HG03354 (cell line): ENCODE measurements around the gene HECW1.
"Not testable (repeated sequence)": the region's sequence is repeated elsewhere in the genome, so short reads cannot be mapped to it uniquely, and the experiment has no call there.

Experiments
- ATAC-seq: cut with Tn5 transposase; IDR thresholded peaks from one replicate; pipeline ENCODE4 v1.9.1; 2021; ENCODE audit warnings: mild to moderate bottlenecking; ENCODE audit not compliant: unreplicated experiment, poor library complexity, severe bottlenecking

Gene HECW1

DNA sequence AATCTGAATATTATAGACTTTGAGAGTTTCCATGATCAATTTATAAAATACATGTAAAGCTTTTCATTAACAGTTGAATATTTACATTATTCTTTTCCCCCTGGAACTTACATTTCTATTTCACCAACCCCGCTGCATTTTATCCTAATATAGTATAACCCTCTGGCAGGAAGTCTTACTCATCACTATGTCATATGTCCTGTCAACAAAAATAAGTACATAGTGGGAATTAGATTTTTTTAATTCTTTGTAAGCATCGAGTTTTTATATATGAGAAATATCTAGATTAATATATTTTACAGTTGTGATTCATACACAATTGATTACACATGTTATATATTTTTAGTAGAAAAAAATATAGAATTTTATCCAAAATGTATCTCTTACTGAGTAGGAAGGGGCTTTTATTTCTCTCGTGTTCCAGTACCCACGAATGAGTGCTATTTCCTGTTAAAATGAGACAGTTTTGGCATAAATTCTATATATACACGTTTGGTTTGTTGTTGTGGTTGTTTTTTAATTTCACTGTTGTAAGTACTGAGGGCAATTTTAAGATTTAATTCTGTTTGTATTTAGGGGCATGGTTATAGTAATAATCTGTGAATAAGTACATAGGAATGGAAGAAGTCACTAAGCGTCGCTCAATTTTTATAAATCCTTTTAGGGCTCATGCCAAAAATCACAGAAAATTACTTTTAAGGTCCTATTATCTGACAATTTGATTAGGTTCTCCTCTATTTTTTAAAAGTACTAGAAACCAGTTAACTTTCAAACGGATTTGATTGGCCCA is 87.1 kb downstream of the HECW1 start:
- no peak for ATAC-seq

DNA sequence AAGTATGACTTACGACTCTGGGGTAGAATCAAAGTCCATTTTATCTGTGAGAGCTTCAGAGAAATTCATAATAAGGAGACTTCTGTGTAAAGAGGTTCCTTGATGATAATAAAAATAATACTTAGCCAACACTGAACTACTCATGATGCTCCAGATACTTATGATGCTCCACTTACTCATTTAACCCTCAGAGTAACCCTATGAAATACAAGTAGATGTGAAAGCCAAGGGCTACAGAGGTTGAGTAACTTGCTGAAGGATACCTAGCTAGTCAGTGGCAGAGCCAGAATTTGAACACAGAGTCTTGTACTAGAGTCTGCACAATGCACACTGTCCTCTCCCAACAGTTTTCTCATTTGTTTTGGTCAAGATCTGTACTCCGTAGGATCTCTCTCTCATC is 89.5 kb downstream of the HECW1 start:
- ATAC-seq, result no peak

DNA sequence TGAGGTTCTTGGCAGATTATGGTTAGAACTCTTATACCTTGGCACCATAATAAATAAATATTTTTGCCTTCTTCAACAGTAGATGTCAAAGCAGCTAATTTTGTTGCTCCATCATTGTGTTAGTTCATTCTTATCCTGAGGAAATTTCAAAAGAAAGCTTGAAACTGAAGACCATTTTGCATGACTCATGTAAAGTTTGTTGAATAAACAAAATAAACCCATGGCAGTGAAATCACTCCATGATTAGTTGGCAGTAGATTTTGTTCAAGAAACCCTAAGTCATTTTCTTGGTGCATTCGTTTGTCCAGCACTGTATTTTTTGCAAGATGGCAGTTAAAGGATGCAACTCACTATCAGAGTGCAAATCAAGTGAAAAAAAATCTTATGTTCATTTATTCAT is 91.6 kb downstream of the HECW1 start:
- ATAC-seq, result no peak

DNA sequence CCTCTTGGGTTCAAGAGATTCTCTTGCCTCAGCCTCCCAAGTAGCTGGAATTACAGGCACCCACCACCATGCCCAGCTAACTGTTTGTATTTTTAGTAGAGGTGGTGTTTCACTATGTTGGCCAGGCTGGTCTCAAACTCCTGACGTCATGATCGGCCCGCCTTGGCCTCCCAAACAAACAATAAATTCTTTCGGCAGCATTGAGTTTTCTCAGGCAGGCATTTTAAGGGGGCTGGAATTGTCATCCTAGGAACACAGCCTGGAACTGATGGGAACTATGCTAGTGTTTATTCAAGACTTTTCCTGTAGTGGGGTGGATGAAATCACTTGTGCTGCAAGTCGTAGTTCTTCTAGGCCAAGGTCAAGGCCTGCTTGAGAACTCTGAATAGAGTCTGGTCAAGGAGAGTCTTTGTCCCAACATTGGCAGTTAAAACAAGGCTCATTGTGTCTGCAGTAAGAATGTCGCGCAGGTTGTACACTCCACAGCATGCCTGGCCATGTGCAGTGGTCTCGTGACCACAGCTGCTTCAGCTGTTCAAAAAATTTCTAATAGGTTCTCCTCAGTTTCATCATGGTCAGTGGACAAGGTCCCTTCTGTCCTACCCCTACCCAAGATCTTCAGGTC is 92.8 kb downstream of the HECW1 start:
- ATAC-seq, result no peak

DNA sequence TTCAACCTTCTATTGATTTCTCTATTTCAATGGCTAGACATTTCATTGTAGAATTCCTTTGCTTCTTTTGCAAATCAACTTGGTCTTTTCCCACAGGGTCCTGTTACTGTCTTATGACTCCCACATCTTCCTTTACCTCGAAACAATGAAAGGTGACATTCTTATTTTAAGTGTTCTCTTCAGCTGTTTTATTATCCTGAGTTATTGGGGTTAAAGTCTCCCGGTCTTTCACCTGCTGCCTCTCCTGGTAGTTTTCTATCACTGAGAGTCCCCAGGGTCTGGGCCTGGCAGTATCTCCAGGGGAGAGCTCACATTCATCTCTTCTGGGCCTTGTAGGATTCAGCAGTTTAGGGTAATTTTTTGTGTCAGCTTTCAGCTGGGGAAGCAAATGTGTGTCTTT is 95.8 kb downstream of the HECW1 start:
- ATAC-seq, result no peak

DNA sequence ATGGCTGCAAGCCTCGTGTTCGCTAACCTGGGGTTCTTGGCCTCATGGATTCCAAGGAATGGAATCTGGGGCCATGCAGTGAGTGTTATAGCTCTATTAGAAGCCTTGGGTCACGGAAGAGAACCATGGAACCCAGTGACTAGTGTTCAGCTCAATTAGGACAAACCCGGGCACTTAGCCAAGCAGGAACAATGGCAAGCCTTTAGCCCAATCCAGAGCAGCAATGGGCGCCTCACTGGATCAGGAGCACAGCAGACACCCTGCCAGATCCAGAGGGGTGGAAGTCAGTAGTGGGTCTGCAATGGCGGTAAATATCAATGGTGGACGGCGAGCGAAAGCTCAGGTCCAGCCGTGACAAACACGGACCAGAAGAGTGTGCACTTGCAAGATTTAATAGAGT is 98.1 kb downstream of the HECW1 start:
- not testable (repeated sequence) for ATAC-seq

DNA sequence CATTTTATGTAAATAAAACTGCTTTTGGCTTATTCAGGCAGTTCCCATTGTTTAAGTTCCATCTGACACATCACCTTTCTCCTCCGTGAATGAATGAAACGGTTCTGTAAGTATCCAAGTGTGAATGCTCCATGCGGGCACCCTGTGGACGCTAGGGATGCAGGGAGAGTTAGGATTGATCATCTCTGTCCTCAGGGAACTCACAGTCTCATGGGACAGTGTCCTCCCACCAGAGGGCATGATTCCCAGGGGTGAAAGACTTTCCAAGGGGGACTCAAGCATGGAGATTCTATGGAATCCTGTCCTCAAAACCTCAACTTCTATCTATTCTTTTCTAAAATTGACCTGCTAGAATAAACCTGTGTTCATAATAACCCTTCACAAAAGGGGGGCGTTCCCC is 98.8 kb downstream of the HECW1 start:
- ATAC-seq, result no peak

DNA sequence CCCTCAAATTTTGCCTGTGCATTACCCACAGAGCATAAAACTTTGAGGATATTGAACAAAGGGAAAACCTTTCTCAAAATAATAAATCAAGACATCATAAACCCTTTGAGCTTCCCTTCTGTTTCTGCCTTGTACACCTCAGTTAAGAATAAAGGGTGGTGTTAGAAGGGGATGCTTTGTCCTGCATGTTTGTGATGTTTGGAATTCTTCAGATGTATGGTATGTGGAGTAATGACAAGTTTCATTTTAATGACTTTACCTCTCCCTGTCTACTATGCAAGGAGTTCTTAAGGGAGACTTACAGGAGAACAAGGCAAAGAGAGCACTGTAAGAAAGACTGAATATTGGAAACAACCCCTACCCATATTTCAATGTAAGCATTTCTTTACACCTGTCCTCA is 99.2 kb downstream of the HECW1 start:
- ATAC-seq, result no peak

DNA sequence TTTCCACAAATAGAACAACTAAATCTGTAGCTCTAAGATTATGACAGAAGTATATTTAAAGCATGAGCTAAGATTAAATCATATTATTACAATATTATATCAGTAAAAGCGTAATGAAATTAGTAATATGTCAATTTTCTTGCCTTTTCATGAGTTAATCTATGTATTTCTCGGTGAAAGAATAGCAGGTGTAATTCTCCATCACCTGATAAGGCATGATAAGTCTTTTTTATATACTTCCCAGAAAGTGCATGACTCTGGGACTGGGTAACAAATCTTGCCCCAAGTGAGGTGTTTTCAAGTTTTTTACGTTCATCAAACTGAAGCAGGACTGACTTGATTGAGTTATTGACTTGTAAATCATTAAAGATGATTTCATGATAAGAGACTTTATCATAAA is 100.5 kb downstream of the HECW1 start:
- ATAC-seq, result no peak

DNA sequence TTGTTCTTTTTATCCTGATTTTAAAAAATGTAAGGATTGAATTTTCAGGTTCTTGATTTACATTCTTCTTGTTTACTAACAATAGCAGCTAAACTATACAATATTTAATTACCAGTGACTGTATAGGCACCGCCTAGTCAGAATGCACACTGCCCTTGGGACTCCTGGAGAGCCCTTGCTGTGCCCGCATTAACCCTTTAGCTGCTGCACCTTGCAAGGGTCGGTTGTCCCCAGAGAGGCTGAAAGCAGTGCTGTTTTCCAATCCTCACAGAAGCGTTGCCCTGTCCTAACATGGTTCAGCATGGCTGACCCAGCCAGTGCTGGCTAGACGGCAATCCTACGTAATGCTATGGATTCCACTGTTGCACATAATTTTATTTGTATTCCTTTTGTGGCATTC is 102.6 kb downstream of the HECW1 start:
- no peak for ATAC-seq

DNA sequence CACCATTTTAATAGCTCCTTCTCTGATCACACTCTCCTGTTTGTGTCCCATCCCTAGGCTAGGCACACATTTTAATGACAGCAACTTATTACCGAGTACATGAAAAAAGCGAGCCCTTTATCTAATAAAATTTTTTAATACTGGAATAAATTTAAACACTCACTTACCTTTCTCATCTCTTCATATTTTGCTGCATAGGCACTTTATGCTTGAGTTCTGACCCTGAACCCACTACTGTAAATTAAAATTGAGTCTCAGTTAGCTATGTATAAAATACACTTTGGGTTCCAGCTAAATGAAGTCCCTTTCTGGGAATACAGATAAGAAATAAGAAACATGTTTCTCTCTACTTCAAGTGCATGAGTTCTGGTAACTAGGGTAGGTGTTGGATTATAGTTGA is 104.6 kb downstream of the HECW1 start:
- no peak for ATAC-seq

DNA sequence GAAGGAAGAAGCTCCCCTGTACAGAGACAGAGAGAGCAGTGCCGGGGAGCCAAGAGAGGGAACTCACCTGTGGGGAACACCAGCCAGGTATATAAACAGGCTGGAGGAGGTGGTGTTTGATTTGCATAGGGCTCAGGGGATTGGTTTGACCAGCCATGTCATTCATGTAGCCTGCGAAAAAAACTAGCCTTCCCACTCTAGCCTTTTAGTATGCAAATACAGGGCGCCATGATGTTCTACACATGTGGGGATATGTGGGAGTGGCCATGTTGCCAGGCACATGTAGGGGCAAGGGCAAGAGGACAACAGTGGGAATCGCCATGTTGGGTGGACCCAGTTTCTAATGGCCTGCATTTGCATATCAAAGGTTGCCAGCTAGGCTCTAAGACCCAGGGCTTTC is 106.5 kb downstream of the HECW1 start:
- not testable (repeated sequence) for ATAC-seq

DNA sequence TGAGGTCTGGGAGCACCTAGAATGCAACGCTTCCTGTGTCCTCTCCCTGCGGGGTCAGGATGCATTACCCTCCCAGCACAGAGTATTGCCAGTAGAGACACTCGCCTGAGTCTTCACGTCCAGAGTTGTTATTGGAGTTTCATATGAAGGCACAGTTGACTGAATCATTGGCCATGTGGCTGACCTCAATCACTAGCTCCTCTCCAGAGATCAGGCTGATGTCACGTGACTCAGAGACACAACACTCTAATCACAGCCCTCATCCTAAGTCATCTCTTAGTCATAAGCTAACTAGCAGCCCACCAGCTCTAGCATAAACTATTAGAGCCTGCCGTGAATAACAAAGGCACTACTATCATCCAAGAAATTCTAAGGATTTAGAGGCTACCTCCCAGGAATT is 107.8 kb downstream of the HECW1 start:
- ATAC-seq, result no peak

DNA sequence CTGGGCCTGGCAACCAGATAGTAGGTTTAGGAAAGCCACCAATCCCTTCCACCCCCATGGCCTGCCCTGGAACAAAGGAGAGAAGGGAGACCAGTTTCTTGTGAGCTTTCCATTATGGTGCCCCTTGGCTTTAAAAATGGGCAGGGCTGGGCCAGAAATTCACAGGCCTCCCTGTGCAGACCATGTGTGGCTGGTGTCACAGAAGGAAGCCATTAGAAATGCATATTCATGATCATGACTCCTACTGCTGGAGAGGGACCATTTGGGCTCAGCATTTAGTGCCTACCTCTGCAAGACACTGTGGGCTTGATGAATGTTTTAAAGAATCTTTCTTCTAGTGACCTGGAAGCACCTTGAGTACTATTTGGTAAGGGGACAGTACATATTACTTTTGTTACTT is 108.3 kb downstream of the HECW1 start:
- ATAC-seq, result no peak

DNA sequence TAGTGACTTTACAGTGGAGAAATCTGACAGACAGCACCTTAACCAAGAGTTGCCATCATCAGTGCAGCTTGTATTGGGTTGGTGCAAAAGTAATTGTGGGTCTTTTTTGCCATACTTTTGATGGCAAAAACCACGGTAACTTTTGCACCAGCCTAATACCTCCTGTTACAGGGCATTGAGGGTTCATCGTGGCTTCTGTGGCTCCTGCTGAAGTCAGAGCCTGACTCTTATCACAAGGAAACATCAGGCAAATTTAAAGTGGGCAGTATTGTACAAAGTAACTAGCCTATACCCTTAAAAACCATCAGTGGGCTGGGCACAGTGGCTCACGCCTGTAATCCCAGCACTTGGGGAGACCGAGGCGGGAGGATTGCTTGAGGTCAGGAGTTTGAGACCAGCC is 117.4 kb downstream of the HECW1 start:
- no peak for ATAC-seq

DNA sequence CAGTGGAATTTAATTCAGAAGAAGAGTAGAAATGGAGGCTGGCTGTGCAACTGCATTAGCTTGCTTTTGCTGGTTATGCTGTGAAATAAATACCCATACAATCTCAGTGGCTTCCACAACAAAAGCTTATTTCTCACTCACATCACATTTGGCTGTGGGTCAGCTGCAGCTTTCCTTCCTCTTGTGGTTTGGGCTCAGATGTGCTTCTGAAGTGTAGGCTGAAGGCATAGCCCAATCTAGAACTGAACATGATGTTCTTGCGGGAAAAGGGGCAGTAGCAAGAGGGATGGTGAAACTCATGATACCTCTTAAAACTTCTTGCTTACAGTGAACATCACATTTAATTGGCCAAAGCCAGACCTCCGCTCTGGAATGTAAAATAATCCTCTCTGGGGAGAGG is 119.9 kb downstream of the HECW1 start:
- no peak for ATAC-seq

DNA sequence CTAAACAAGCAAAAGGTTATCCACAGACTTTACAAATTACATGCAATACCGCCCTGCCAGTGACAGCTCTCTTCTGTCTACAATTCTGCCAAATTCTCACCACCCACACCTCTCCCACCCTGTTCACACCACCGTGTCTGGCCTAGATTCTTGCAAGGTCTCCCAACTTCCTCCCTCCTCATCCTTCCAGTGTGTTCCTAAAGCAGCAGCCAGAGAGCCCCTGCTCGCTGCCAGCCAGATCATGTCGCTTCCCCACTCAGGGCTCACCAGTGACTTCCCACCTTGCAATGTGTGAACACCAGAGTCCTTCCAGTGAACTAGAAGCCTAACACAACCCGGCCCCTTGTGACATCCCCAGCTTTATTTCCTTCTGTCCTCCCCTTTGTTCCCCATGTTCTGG is 121.6 kb downstream of the HECW1 start:
- ATAC-seq, result no peak

DNA sequence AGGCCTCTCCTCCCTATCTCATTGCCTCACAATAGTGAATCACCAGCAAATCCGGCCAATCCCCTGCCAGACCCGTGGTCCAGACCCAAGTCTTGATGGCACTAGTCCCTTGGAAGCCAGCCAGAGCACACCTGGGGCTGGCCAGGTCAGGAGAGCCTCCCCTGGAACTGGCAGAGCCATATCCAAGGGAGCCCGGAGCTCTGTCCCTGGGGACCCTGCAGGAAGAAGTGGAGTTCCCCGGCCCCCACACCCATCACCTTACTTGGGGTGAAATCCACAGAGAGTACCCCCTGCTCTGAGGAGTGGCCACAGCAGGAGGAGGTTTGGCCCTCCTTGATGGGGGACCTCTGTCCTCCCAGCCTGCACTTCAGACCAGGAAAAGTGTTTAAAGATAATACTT is 122.5 kb downstream of the HECW1 start:
- ATAC-seq, result no peak

DNA sequence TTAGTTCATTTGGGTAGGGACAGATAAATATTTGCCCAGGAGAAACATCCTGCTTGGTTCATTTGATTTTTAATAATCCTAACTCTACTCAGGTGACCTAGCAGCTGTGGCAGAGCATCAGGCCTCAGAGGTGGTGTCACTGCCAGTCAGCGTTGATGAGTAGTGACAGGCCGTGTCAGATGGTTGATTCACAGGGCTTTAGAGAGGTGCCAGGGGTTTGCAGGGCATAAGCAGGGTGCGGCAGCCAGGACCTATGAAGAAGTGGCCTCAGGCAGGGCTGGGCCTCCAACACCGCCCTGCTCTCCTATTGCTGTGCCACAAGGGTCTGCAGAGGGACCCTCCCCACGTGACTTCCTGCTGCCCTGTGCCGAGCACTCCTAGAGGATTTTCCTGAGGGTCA is 128.1 kb downstream of the HECW1 start:
- no peak for ATAC-seq

DNA sequence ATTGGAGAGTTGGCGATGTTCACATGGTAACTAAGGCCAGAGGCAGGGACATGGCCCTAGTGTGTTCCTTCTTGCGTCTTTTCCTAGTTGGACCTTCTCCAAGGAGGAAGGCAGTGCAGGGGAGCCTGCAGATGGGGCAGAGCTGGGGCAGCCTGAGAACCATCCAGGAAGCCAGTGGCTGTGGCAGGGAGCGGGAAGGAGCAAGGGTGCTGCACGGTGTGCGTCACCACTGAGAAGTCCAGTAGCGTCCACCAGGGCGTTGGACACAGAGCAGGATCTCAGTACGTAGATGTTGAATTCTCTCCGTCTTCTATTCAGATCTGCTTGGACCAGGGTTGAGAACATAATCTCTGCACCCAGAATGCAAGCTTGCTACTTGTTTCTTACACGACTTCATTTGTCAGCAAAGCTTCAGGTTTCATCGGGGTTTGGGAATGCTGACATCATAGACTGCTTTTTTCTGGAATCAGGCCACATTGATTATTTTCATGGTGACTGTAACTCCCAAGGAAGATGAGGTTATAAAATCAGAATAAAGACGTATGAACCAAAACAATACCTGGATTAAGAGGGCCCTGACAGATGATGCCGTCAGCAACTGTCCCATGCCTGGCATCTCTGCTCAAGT is 130.3 kb downstream of the HECW1 start:
- no peak for ATAC-seq

DNA sequence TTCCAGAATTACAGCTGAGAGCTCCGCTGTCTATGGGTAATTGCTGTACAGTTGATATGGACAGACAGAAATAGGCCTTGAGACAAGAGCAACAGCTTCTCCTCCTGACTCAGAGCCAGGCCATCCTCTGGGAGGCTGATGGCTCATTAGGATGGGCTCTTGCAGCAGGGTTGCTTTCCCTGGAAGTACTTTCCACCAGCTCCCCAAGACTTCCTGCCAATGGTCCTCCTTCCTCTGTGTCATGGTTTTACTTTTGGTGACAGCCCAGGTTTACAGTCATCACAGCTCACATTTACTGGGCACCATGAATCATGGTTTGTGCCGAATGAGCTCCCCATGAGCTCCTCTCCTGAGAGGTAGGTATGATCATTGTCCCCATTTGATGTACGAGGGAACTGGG is 131.8 kb downstream of the HECW1 start:
- ATAC-seq, result no peak
